H9 (cell line): ENCODE data around the gene PAK5. TPM values are rescaled to one million over a fixed set of nuclear protein-coding genes. Genes with fewer than 3 reads are reported as not detected.

Experiments
- DNase-seq: peaks from one replicate; pipeline ENCODE4 v3.0.0-alpha.2; 2017
- H2AFZ ChIP-seq: one replicate; pipeline ENCODE4 v1.6.1; 2013; ENCODE audit warnings: mild to moderate bottlenecking, low read length, control low read depth, moderate library complexity
- H2AK5ac ChIP-seq: 2 replicates; pipeline ENCODE4 v1.6.1; 2013; ENCODE audit warnings: low read length, control low read depth, mixed read lengths; ENCODE audit not compliant: insufficient read length
- H2BK120ac ChIP-seq: one replicate; pipeline ENCODE4 v1.6.1; 2013; ENCODE audit warnings: low read depth, mild to moderate bottlenecking, low read length, control low read depth, inconsistent platforms; ENCODE audit not compliant: poor library complexity, severe bottlenecking
- H2BK12ac ChIP-seq: 2 replicates; pipeline ENCODE4 v1.6.1; 2013; ENCODE audit warnings: low read length, control low read depth, mixed read lengths, low read depth; ENCODE audit not compliant: insufficient read length
- H2BK15ac ChIP-seq: 2 replicates; pipeline ENCODE4 v1.6.1; 2013; ENCODE audit warnings: low read depth, low read length, control low read depth
- H2BK20ac ChIP-seq: one replicate; pipeline ENCODE4 v1.6.1; 2013; ENCODE audit warnings: low read depth, mild to moderate bottlenecking, low read length, control low read depth, inconsistent platforms; ENCODE audit not compliant: poor library complexity, severe bottlenecking
- H2BK5ac ChIP-seq: 2 replicates; pipeline ENCODE4 v1.6.1; 2013; ENCODE audit warnings: low read length, control low read depth, mixed read lengths; ENCODE audit not compliant: insufficient read length
- H3K14ac ChIP-seq: 2 replicates; pipeline ENCODE4 v1.6.1; 2013; ENCODE audit warnings: low read length, control low read depth; ENCODE audit not compliant: insufficient read depth
- H3K18ac ChIP-seq: 2 replicates; pipeline ENCODE4 v1.6.1; 2013; ENCODE audit warnings: low read depth, mild to moderate bottlenecking, mixed read lengths, low read length, control low read depth; ENCODE audit not compliant: insufficient read length
- H3K23ac ChIP-seq: 2 replicates; pipeline ENCODE4 v1.6.1; 2013; ENCODE audit warnings: low read length, control low read depth, mixed read lengths, low read depth; ENCODE audit not compliant: insufficient read length
- H3K23me2 ChIP-seq: 2 replicates; pipeline ENCODE4 v1.6.1; 2013; ENCODE audit warnings: low read depth, mild to moderate bottlenecking, mixed read lengths, low read length, control low read depth; ENCODE audit not compliant: insufficient read length, poor library complexity, severe bottlenecking
- H3K27ac ChIP-seq: 2 replicates; pipeline ENCODE4 v1.5.1; 2013; ENCODE audit warnings: low read length, control low read depth, mixed read lengths, low read depth; ENCODE audit not compliant: insufficient read length
- H3K27me3 ChIP-seq: 2 replicates; pipeline ENCODE4 v1.6.1; 2013; ENCODE audit warnings: low read length, control low read depth, inconsistent platforms; ENCODE audit not compliant: insufficient read depth
- H3K4ac ChIP-seq: 2 replicates; pipeline ENCODE4 v1.6.1; 2013; ENCODE audit warnings: low read depth, mild to moderate bottlenecking, control low read depth, inconsistent platforms, low read length, moderate library complexity
- H3K4me1 ChIP-seq: 2 replicates; pipeline ENCODE4 v1.6.1; 2013; ENCODE audit warnings: low read length, control low read depth, inconsistent platforms; ENCODE audit not compliant: insufficient read depth
- H3K4me2 ChIP-seq: 2 replicates; pipeline ENCODE4 v1.6.1; 2013; ENCODE audit warnings: low read length, control low read depth, mixed read lengths; ENCODE audit not compliant: insufficient read length, insufficient read depth
- H3K56ac ChIP-seq: 2 replicates; pipeline ENCODE4 v1.6.1; 2013; ENCODE audit warnings: low read depth, mild to moderate bottlenecking, mixed read lengths, low read length, control low read depth; ENCODE audit not compliant: insufficient read length
- H3K79me1 ChIP-seq: 2 replicates; pipeline ENCODE4 v1.6.1; 2013; ENCODE audit warnings: low read depth, mild to moderate bottlenecking, moderate library complexity, low read length, control low read depth, inconsistent platforms; ENCODE audit not compliant: insufficient read depth, poor library complexity, severe bottlenecking
- H3K79me2 ChIP-seq: 2 replicates; pipeline ENCODE4 v1.6.1; 2013; ENCODE audit warnings: low read length, control low read depth, inconsistent platforms; ENCODE audit not compliant: insufficient read depth
- H3K9ac ChIP-seq: 2 replicates; pipeline ENCODE4 v1.6.1; 2013; ENCODE audit warnings: low read length, control low read depth, mixed read lengths; ENCODE audit not compliant: insufficient read length; ENCODE audit errors: extremely low read depth
- H3K9me3 ChIP-seq: one replicate; pipeline ENCODE4 v1.6.1; 2013; ENCODE audit warnings: low read depth, low read length, inconsistent platforms; ENCODE audit not compliant: control insufficient read depth
- H3T11ph ChIP-seq: one replicate; pipeline ENCODE4 v1.6.1; 2013; ENCODE audit warnings: mild to moderate bottlenecking, low read length, control low read depth, inconsistent platforms
- H4K20me1 ChIP-seq: one replicate; pipeline ENCODE4 v1.6.1; 2013; ENCODE audit not compliant: control insufficient read depth, insufficient read length, insufficient read depth
- H4K5ac ChIP-seq: 2 replicates; pipeline ENCODE4 v1.6.1; 2013; ENCODE audit warnings: low read depth, mild to moderate bottlenecking, mixed read lengths, low read length, control low read depth; ENCODE audit not compliant: insufficient read length
- H4K8ac ChIP-seq: replicated peaks from 2 replicates; pipeline ENCODE4 v1.6.1; 2013; ENCODE audit warnings: low read length, control low read depth, mixed read lengths, low read depth; ENCODE audit not compliant: insufficient read length
- H4K91ac ChIP-seq: 2 replicates; pipeline ENCODE4 v1.6.1; 2013; ENCODE audit warnings: low read depth, mild to moderate bottlenecking, moderate library complexity, mixed read lengths, low read length, control low read depth; ENCODE audit not compliant: insufficient read length
- H3K27ac Mint-ChIP-seq, 3 experiments: 2 replicates in 2 of 3; 3 replicates in 1 of 3; pipeline ENCODE4 v1.8.0; 2020 to 2021; ENCODE audit warnings: mixed read lengths in 3 of 3, mild to moderate bottlenecking in 1 of 3, moderate library complexity in 1 of 3
- H3K27me3 Mint-ChIP-seq: 2 replicates; pipeline ENCODE4 v1.8.0; 2021; ENCODE audit warnings: low read depth, mild to moderate bottlenecking, moderate library complexity, mixed read lengths
- H3K36me3 Mint-ChIP-seq, 3 experiments: 2 replicates in 2 of 3; 3 replicates in 1 of 3; pipeline ENCODE4 v1.8.0; 2020 to 2021; ENCODE audit warnings: low read depth in 3 of 3, mixed read lengths in 3 of 3; ENCODE audit not compliant: insufficient read depth in 1 of 3
- H3K4me1 Mint-ChIP-seq, 2 experiments: 2 replicates each; pipeline ENCODE4 v1.8.0; 2020; ENCODE audit warnings: mixed read lengths in 2 of 2
- H3K4me3 Mint-ChIP-seq, 2 experiments: 2 replicates in 1 of 2; 3 replicates in 1 of 2; pipeline ENCODE4 v1.8.0; 2020 to 2021; ENCODE audit warnings: mild to moderate bottlenecking in 2 of 2, mixed read lengths in 2 of 2, moderate library complexity in 1 of 2
- H3K9me3 Mint-ChIP-seq, 2 experiments: 2 replicates in 1 of 2; 3 replicates in 1 of 2; pipeline ENCODE4 v1.8.0; 2020; ENCODE audit warnings: mild to moderate bottlenecking in 2 of 2, mixed read lengths in 2 of 2, moderate library complexity in 1 of 2
- WGBS: extraction: QIAGEN DNeasy Blood & Tissue Kit; methylation state at CpG from one replicate; pipeline ENCODE4 v1.1.7; 2013; ENCODE audit warnings: missing lambda C conversion rate, low lambda C conversion rate, mixed read lengths; ENCODE audit not compliant: insufficient read length; ENCODE audit errors: extremely low coverage; 5-methylcytosine and 5-hydroxymethylcytosine counted together
- total RNA-seq: library from RNA; stranded (reverse); gene quantifications from 2 replicates; pipeline ENCODE4 v1.2.1, GENCODE V29; 2021
- TF ChIP-seq, protein P1 (sequence below): fragments of 200-600 bp; sonication (generic); conservative IDR thresholded peaks from 3 replicates; pipeline ENCODE4 v1.8.0; 2021; ENCODE audit warnings: antibody characterized with exemption, mild to moderate bottlenecking

The PAK5 gene
- total RNA-seq, 1 experiment from 2014 or later = 0.20 TPM

DNA sequence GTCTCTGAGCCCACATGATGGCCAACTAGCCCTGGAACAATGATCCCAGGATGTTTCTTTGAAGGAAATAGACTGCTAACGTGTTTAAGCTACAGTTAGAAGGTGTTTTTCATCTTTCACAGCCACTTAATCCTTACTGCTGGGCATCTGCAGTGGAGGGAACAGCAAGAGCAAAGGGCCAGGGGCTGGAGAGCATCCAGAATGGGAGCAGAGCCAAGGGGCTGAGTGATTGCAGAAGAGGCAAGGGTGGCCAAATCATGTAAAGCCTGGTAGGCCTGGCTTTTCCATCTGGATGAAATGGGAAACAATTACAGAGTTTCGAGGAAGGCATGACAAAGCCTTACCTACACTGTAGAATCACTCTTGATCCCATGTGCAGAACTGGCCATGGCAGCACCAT, 343.2 kb downstream of the PAK5 start:
- no peak for DNase-seq
- H3K79me1 ChIP-seq = no peaks in the 10 kb centered on the region
- H3K79me2 ChIP-seq = no peaks in the 10 kb centered on the region
- no peak overlapping the region for H3K23ac ChIP-seq
- no peak overlapping the region for H2AK5ac ChIP-seq
- no peak overlapping the region; the same call in 1 of the 2 replicates for H3K14ac ChIP-seq
- H2BK5ac ChIP-seq = no peak overlapping the region
- H3K4me1 Mint-ChIP-seq = no peaks in the 10 kb centered on the region; a peak in 1 of 4 replicates
- no peaks in the 10 kb centered on the region for H3K36me3 Mint-ChIP-seq
- H3T11ph ChIP-seq = no peak overlapping the region
- H2BK20ac ChIP-seq = no peak overlapping the region
- H3K4me2 ChIP-seq = no peak overlapping the region
- H3K23me2 ChIP-seq = no peaks in the 10 kb centered on the region
- H3K56ac ChIP-seq = no peak overlapping the region
- WGBS = no CpG with 5 or more reads among the region's 2 CpGs
- H4K20me1 ChIP-seq = no peaks in the 10 kb centered on the region
- no peaks in the 10 kb centered on the region; the same call in 1 of the 2 replicates for H3K27me3 Mint-ChIP-seq
- no peak overlapping the region for H4K91ac ChIP-seq
- TF ChIP-seq, protein P1, sequence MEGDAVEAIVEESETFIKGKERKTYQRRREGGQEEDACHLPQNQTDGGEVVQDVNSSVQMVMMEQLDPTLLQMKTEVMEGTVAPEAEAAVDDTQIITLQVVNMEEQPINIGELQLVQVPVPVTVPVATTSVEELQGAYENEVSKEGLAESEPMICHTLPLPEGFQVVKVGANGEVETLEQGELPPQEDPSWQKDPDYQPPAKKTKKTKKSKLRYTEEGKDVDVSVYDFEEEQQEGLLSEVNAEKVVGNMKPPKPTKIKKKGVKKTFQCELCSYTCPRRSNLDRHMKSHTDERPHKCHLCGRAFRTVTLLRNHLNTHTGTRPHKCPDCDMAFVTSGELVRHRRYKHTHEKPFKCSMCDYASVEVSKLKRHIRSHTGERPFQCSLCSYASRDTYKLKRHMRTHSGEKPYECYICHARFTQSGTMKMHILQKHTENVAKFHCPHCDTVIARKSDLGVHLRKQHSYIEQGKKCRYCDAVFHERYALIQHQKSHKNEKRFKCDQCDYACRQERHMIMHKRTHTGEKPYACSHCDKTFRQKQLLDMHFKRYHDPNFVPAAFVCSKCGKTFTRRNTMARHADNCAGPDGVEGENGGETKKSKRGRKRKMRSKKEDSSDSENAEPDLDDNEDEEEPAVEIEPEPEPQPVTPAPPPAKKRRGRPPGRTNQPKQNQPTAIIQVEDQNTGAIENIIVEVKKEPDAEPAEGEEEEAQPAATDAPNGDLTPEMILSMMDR = no peak
- no peak overlapping the region for H2BK15ac ChIP-seq
- H2BK12ac ChIP-seq = no peak overlapping the region
- no peak overlapping the region for H3K4ac ChIP-seq
- no peaks in the 10 kb centered on the region for H3K9me3 ChIP-seq
- H2BK120ac ChIP-seq = no peak overlapping the region
- no peaks in the 10 kb centered on the region for H3K9me3 Mint-ChIP-seq
- no peak overlapping the region for H4K5ac ChIP-seq
- H3K27ac ChIP-seq = no peak overlapping the region
- H3K27me3 ChIP-seq = no peaks in the 10 kb centered on the region
- no peaks in the 10 kb centered on the region for H3K4me1 ChIP-seq
- H2AFZ ChIP-seq = no peak overlapping the region
- H3K9ac ChIP-seq = no peak overlapping the region
- no peak overlapping the region for H3K18ac ChIP-seq
- no peak overlapping the region for H4K8ac ChIP-seq
- no peak overlapping the region for H3K4me3 Mint-ChIP-seq
- no peak overlapping the region for H3K27ac Mint-ChIP-seq
